Ureter (tissue), 1 donor: ENCODE data around the gene CNTNAP5. TPM values are rescaled to one million over a fixed set of nuclear protein-coding genes. Genes with fewer than 3 reads are reported as not detected.

Source experiments
- DNase-seq: peaks from one replicate; pipeline ENCODE4 v3.0.0-alpha.2; 2020; ENCODE audit warnings: low spot score
- total RNA-seq: library from RNA; stranded (reverse); gene quantifications from one replicate; pipeline ENCODE4 v1.2.4, GENCODE V29; 2023
- donor health status: DM: yes; HTN: yes; CAD: no.

The CNTNAP5 gene
- total RNA-seq, 1 donor from 2014 or later: 1.5 TPM

DNA sequence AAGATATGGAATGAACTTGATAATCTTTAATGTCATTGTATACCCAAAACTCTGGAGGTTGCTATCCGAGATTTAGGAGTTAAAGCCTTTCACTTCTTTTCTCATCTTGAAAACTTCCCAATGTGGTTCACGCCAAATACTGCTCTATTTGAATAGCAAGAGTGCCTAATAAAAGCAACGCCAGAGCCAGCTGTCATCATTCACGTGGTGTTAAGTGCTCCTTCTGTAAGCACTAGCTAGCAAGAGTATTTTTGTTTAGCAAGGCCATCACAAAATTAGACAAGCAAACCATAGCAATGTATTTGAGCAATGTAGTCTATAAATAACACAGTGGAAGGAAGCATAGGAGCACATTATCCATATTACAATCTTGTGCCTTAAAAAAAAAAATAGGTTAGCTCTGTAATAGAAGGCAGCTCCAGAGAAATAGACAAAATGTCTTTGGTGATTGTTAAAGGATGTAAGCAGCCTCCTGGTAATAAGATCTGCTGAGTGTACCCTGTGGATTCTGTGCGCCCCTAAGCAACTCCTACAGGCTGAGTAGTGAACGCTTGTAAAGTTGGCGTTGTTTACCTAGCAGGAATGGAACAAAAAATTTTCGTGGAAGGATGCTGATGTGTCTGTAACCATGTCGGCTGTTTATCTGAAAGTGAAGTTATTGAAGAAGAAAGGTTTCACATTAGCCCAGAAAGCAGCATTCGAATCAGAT, 518.0 kb downstream of the CNTNAP5 start:
- DNase-seq: no peak

DNA sequence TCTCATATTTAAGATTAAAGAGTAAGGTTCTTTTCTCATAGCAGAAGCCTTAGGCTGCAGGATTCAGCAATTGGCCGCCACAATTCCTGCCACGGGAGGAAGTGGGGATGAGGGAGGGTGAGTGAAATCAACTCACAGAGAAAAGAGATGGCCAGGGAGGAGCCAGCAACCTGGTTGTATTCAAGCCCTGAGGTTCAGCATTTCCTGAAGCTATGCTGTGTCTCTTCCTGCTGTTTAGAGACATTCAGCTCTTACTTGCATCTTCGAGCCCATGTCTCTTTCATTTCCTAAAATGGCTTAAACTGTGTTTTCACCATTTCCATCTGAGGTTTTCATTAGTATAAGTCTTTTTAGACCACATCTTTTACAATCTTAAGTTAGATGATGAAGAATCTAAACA, 522.6 kb downstream of the CNTNAP5 start:
- DNase-seq: no peak

DNA sequence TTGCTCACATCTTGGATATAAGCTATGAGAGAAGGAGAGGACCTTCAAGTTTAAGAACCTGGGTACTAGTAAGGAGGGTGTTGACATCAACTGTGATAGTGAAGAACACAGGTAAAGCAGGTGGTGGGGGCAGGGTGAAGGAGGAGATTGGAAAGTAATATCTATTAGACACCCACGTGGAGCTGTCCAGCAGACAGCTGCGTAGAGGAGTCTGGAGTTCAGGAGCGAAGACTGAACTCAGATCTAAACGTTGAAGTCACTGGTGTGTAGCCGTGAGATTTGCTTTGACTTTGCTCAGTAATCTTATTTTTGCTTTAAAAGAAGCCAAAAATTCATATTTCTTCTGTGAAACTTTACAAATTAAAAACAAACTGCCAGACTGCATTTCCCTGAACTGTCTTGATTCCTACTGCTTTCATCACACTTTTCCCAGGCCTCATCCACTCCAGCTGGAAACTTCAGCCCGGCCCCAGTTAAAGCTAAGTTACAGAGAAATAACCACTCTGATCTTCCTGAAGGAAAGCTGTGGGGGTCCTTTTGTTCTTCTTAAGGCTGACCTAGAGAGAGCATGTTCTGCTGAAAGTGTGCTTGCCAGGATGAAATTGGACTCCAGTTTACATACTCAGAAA, 533.3 kb downstream of the CNTNAP5 start:
- no peak for DNase-seq

DNA sequence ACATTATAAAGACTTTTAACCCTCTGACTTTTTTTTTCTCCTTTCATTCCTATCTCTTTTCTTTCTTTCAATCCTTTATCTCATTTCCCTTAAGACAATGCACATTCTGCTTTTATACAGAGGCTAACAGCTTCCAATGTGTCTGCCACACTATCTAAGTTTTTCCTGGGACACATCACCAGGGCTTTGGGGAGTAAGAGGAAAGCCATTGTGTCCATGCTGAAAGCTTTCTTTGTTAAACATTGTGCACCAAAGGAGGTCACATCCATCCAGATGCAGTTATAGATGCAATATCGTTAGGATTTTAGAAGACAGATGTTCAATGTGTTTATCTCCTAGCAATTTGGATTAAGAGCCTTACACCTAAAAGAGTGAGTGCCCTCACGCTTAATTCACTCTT, 534.1 kb downstream of the CNTNAP5 start:
- DNase-seq: no peak

DNA sequence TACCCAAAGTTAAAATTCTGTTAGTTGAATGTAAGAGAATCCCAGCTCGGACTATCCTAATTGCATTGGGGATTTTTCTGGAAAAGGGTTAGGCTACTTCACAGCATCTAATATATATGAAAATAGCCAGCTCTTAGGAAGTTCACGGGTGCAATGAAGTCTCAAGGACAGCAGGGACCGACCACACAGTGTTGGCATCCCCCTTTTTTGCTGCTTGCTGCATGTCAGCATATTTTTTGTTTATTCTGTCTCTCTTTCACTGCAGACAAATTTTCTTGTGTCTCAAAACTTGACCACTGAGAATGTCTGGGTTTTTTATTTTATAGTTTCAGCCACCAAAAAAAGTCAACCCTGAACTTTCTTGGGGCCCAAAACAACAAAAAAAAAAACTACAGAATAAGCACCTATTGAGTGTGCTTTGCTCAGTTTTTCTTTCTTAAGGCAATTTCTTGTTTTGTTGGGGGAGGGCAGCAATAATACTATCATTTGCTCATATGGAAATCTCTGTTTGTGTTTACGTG, 535.6 kb downstream of the CNTNAP5 start:
- DNase-seq: no peak

DNA sequence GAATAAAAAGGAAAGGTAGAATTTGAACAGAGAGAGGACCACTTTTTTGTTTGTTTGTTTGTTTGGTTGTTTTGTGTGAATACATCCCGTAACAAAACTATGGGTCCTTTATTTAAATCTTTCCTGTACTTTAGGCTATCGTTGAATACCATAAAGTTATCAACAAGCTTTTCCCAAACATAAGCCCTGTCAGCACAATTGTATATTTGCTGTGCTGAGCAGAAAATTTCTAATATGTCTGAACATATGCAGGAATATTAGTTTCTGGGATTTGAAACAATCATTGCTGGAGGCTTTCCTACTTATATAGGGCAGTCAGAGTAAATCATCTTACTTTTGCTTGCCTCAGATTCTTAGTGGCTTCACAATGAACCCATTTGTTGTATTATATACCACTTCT, 536.4 kb downstream of the CNTNAP5 start:
- DNase-seq: no peak

DNA sequence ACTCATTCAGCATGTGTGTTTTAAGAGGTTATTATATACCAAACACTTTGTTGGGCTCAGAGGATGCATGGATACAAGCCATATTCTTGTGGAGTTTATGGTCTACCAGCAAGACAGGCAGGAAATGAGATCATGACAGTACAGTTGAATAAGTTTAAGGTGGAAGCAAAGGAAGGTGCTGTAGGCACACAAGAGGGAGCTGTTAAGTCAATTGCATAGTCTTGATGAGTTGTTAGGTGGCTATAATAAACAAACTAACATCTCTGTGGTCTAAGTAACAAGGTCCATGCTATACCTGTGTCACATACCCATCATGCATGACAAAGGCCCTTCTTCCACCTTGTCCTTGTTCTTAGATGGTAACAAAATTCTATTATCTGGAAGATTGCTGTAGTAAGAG, 538.3 kb downstream of the CNTNAP5 start:
- DNase-seq: no peak

DNA sequence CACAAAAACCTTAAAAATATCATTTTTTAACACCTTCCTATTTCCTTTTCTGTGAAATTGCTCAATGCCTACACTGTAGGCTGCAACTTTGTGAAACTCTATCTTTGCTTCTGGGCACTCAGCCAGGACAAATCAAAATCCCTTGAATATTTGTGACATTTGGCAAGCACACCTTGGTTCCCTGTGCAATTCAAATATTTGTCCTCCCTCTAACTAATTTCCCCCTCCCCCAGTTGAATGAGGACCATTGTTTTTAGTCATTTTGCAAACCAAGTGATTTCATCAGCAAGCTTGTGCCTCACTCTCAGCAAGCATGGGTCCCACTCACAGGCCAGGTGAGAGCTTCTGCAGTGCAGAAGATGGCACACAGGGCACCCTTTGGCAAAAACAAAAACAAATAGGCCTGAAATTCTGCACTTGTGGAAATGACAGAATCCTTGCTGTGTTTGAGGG, 541.5 kb downstream of the CNTNAP5 start:
- no peak for DNase-seq

DNA sequence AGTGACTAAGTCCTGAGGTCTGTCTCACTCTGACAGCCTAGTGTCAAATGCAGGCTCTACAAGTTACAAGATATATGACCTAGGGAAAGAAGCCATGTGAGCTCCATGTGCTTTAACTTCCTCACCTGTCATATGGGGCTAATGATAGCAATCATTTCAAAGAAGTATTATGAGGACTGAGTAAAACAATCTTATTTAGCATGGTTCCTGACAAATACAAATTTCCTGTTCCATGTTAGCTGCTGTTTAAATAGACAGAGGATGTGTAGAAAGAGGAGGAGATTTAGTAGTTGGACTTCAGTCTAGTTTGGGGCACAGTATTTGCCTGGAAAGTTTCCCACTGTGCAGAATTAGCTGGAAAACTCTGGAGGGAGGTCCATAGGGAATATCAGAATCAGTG, 545.8 kb downstream of the CNTNAP5 start:
- no peak for DNase-seq

DNA sequence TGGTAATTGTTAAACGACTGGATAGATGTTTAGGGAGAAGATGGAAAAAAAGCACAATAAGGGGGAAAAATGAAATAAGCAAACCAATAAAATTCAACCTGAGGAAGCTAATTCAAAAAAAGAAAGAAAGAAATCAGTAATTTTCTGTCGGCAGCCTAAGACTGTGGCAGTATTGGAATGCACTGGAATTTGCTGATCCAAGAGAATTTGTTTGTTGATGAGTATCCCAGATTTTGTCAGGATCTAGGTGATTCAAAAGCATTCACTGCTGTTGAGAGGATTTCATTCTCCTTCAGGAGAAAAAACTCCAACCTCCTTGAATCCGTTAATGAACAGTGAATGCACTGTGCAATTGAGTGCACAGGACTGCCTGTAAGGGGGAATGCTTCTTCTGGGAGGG, 546.7 kb downstream of the CNTNAP5 start:
- no peak for DNase-seq

DNA sequence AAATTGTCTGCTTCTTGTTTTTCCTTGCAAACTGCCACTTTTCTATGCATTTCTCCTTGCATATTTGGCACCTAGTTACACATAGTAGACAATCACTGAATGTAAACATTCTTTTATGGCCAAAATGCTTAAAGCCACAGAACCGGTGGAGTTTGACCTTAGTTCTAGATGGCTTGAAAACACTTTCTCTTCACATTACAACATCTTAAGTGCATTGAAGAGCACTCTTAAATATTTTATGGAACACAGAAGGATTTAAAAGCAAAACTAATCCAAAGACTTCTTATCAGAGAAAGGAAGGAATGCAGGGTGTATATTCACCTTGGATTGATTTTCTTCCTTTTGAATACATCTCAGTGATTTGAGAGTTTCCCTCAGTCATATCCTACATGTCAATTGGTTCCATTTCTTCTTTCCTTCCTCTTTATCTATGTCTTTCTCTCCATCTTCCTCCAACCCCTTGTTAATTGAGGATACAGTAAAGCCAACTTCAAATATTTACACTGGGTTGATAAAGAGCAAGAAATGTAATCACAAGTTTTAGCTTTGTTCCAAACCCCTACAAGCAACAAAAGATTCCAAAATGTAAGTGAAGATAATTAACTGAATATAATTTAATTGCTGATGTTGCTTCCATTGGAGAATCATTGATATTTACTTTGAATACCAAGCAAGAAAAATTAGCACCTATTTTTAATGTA, 548.0 kb downstream of the CNTNAP5 start:
- no peak for DNase-seq

DNA sequence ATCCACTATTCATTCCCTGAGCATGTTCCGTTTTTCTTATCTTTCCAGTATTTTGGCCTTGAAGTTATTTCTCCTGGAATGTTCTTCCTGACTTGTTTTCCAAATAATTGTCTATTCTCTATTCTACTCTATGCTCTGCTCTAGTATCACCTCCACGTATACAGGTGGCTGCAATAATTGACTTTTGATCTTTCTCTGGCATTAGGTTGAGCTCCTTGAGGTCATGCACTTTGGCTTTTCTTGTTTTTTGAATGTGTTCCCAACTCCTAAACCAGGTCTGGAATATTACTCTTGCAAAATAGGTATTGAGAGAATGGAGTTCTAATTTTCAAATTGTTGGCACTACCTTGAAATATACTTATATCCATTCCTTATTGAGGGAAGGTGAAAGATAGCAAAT, 550.4 kb downstream of the CNTNAP5 start:
- DNase-seq: no peak

DNA sequence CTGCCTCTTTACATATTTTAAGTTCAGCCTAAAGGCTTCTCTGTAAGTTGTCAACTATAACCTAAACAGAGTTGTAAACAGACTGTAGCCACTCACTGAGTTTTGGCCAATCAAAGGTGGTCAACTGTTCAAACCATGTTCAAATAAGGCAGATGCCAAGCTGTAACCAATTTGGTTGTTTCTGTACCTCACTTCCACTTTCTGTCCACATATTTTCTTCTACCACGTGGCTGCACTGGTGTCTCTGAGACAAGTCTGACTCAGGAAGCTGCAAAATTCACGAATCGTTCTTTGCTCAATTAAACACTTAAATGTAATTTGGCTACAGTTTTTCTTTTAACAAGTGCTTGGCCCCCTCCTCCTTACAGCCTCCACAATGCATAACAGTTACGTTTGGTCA, 555.2 kb downstream of the CNTNAP5 start:
- DNase-seq: no peak

DNA sequence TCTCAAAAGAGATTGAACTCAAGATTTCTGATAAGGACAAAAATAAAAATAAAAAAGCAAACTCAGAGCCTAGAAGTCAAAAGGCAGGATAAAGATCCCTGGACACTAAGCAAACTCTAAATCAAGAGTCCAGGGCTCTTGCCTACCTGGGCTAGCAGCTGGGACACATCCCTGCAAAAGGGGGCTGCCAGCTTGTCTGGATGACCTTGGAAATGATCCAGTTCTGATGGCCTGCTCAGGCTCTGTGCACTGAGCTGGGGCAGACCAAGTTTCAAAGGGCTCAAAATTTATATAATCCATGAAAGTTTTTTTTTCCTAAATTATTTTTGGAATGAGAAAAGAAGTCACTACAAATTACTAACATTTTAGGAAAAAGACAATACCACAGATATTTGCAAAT, 557.3 kb downstream of the CNTNAP5 start:
- no peak for DNase-seq

DNA sequence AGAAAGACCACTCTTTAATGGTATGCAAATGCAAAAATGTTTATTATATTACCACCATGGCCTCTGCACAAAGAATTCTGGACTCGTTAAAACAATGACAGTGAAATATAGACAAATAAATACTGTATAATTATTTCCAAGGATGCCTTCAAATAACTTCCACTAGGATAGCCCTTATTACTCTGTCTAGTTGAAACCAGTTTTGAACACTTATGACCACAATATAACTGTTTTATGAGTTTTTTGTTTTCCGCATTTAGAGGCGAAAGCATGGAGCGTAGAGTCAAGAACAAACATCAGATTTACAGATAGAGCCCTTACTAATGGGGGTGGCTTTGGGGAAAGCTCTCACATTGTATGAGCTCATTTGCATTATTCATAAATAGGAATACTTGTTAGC, 559.5 kb downstream of the CNTNAP5 start:
- no peak for DNase-seq

DNA sequence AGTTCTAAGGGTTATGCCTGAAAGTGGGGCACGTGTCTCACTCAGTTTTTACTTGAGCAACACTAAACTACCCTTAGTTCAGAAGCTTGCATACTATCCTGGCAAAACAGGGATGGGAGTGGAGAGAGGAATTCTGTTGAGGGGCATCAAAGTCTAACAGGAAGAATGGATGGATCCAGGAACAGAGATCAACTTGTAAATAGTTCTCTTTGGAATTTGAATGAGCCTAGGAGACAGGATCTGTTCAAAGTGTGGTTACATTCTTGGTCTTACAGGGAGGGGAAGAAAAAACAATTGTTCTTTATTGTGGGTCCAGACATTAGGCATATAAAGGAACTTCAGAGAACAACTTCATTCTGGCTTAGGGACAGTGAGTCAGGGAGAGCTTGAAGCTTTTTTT, 560.2 kb downstream of the CNTNAP5 start:
- DNase-seq: no peak

DNA sequence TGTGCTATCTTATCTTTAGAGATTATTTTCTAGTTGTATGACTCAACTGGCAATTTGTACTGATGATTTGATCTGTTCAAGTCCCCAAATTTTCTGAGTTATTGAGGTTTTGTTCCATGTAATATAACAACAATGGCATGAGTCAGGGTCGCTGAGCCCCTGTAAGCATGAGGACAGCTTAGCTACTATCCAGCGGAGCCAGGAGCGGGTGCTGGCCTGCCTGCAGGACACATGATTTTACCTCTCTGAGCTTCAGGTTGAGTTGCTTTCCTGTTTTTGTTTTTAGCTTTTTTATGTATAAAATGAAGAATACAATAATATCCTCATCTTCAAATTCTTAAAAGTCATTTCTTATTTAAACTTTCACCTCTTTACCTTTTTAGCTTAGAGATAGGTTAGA, 561.1 kb downstream of the CNTNAP5 start:
- DNase-seq: no peak

DNA sequence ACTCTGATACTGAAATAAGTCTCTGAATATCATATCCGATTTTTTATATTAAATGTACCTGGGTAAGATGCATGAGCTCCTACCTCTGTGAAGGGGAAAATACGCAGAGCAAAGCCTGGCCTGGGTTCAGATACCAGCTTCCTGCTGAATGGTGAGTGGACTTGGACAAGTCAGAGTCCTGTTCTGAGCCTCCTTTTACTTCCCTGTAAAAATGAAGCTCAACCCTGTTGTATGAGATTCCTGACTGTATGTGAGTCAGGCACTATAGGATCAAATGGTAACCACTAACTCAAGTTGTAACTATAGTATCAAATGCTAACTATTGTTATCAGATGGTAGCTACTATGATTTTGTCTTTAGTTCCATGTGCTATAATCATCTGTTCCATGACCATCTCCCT, 561.7 kb downstream of the CNTNAP5 start:
- no peak for DNase-seq

DNA sequence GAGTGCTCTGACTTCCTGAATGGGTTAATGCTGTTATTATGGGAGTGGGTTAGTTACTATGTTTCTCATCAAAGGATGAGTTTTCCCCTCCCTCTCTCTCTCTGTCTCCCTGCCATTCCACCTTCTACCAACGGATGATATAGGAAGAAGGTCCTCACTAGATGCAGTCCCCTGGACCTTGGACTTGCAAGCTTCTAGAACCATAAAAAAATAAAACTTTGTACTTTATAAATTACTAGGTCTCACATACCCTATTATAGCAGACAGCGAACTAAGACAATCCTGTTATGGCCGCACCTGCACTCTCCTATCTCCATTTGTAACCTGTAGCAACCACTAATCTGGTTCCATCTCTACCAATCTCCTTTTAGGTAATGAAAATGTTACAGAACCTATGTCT, 564.9 kb downstream of the CNTNAP5 start:
- no peak for DNase-seq

DNA sequence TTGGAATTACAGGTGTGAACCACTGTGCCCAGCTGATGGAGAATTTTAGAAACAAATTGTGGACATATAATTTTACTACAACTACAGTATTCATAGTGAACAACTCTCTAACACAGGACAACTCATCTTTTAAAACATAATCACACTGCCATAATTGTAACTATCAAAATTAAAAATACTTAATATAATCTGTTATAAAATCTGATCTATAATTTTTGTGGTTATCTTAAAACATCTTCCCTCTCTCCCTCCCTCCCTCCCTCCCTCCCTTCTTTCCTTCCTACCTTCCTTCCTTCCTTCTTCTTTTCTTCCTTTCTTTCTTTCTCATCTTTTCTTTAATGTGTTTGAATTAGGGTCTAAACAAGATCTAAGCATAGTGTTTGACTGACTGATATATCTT, 577.7 kb downstream of the CNTNAP5 start:
- no peak for DNase-seq

DNA sequence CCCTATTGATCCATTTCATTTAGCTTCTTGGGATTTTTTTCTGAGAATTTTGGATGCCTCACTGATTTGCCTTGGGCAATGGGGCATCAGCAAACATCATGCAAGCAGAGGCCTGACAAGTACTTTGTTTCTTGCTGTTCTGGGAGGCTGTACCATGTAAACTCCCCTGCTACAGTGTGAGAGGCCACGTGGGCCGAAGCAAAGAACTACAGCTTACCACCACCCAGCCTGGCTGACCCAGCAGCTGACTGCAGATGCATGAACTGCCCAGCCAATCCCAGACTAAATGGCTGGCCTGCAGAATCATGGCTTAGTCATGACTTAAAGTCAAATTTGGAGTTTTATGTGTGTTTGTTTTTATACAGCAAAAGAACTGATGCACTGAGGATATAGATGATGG, 579.9 kb downstream of the CNTNAP5 start:
- no peak for DNase-seq

DNA sequence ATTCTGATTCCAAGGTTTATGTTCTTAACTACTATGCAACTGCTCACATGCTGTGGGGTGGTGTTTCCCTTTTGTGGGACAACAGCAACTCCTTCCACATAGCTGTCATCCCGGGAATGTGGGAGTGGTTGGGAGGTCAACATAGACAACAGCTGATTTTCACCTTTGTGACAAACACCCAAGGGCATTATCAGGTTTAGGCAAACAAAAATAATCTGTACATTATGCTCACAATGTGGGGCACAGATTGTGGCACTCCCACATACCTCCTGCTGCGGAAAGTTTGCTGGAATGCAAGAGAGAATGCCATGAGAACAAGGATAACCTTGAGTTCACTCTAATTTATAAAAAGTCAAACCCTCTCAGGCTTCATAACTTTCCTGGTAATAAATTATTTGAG, 582.6 kb downstream of the CNTNAP5 start:
- DNase-seq: no peak

DNA sequence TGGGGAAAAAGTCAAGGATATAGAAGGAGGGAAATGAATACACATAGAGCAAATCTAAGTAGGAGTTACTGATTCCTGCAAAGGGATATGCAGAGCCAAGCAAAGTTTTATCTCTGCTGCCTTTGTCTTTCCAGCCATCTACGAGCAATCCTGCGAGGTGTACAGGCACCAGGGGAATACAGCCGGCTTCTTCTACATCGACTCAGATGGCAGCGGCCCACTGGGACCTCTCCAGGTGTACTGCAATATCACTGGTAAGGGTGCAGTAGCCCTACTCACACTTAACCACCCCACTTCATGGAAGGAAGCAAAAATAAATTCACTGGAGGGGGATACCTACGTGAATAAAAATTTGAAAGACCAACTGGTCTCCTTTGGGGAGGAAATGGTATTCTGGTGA, 584.6 kb downstream of the CNTNAP5 start:
- no peak for DNase-seq
